SK-N-SH treated with all-trans-retinoic acid at 6 μM for 48 hours (cell line): ENCODE measurements around the gene ORAI3.

Source experiments
- ATAC-seq: fragments of 200-7000 bp; cut with Tn5 transposase; 3 replicates; pipeline ENCODE4 v1.9.1; 2020; ENCODE audit warnings: mild to moderate bottlenecking, moderate library complexity
- ARNTL ChIP-seq: fragments of 450-650 bp; formaldehyde crosslinking; IDR thresholded peaks from 2 replicates; pipeline ENCODE4 v1.5.0; 2020; ENCODE audit warnings: low read depth, mild to moderate bottlenecking, moderate library complexity, borderline replicate concordance
- BACH2 ChIP-seq: fragments of 250-450 bp; sonication (Bioruptor Pico); IDR thresholded peaks from 2 replicates; pipeline ENCODE4 v1.9.0; 2021; ENCODE audit warnings: mild to moderate bottlenecking, borderline replicate concordance
- CSDC2 ChIP-seq: fragments of 250-450 bp; sonication (Bioruptor Pico); IDR thresholded peaks from 2 replicates; pipeline ENCODE4 v1.5.0; 2020; ENCODE audit warnings: mild to moderate bottlenecking, moderate library complexity
- CSRNP3 ChIP-seq: fragments of 250-450 bp; sonication (Bioruptor Pico); IDR thresholded peaks from 2 replicates; pipeline ENCODE4 v1.5.1; 2021; ENCODE audit warnings: mild to moderate bottlenecking, moderate library complexity
- ESRRG ChIP-seq: fragments of 250-450 bp; sonication (Bioruptor Pico); IDR thresholded peaks from 2 replicates; pipeline ENCODE4 v1.6.1; 2021; ENCODE audit warnings: mild to moderate bottlenecking
- GLIS3 ChIP-seq: fragments of 250-450 bp; sonication (Bioruptor Pico); IDR thresholded peaks from 2 replicates; pipeline ENCODE4 v1.5.0; 2020; ENCODE audit warnings: mild to moderate bottlenecking, moderate library complexity
- ISL1 ChIP-seq: fragments of 250-450 bp; sonication (Bioruptor Pico); IDR thresholded peaks from 2 replicates; pipeline ENCODE4 v2.1.2; 2022; ENCODE audit warnings: mild to moderate bottlenecking, moderate library complexity
- OSR1 ChIP-seq: fragments of 250-450 bp; sonication (Bioruptor Pico); IDR thresholded peaks from 2 replicates; pipeline ENCODE4 v1.8.0; 2022; ENCODE audit warnings: moderate library complexity, mild to moderate bottlenecking, inconsistent platforms
- POU6F1 ChIP-seq: fragments of 250-450 bp; sonication (Bioruptor Pico); IDR thresholded peaks from 2 replicates; pipeline ENCODE4 v1.8.0; 2021; ENCODE audit warnings: low read depth, mild to moderate bottlenecking, moderate library complexity, borderline replicate concordance
- PPARA ChIP-seq: fragments of 250-450 bp; sonication (Bioruptor Pico); IDR thresholded peaks from 2 replicates; pipeline ENCODE4 v1.5.0; 2020; ENCODE audit warnings: mild to moderate bottlenecking, borderline replicate concordance
- RARB ChIP-seq: fragments of 250-450 bp; sonication (Bioruptor Pico); IDR thresholded peaks from 2 replicates; pipeline ENCODE4 v1.8.0; 2021; ENCODE audit warnings: mild to moderate bottlenecking, moderate library complexity
- SNAI2 ChIP-seq: fragments of 250-450 bp; sonication (Bioruptor Pico); IDR thresholded peaks from 2 replicates; pipeline ENCODE4 v1.5.0; 2020; ENCODE audit warnings: mild to moderate bottlenecking, moderate library complexity
- TCF4 ChIP-seq: fragments of 250-450 bp; sonication (Bioruptor Pico); IDR thresholded peaks from 2 replicates; pipeline ENCODE4 v1.8.0; 2021; ENCODE audit warnings: mild to moderate bottlenecking, moderate library complexity, borderline replicate concordance
- TOX ChIP-seq: fragments of 250-450 bp; sonication (Bioruptor Pico); IDR thresholded peaks from 2 replicates; pipeline ENCODE4 v1.8.0; 2021; ENCODE audit warnings: mild to moderate bottlenecking, moderate library complexity, borderline replicate concordance
- TSHZ2 ChIP-seq: fragments of 250-450 bp; sonication (Bioruptor Pico); IDR thresholded peaks from 2 replicates; pipeline ENCODE4 v1.5.0; 2020; ENCODE audit warnings: mild to moderate bottlenecking, moderate library complexity
- ZC3H10 ChIP-seq: fragments of 250-450 bp; sonication (Bioruptor Pico); IDR thresholded peaks from 2 replicates; pipeline ENCODE4 v1.5.1; 2021; ENCODE audit warnings: mild to moderate bottlenecking, moderate library complexity
- ZFP3 ChIP-seq: fragments of 250-450 bp; sonication (Bioruptor Pico); IDR thresholded peaks from 2 replicates; pipeline ENCODE4 v1.5.0; 2020; ENCODE audit warnings: mild to moderate bottlenecking, moderate library complexity
- ZFP30 ChIP-seq: fragments of 450-650 bp; formaldehyde crosslinking; IDR thresholded peaks from 2 replicates; pipeline ENCODE4 v1.5.0; 2022; ENCODE audit warnings: mild to moderate bottlenecking, moderate library complexity
- ZNF565 ChIP-seq: fragments of 450-650 bp; formaldehyde crosslinking; conservative IDR thresholded peaks from 2 replicates; pipeline ENCODE4 v1.5.0; 2020; ENCODE audit warnings: low read depth, mild to moderate bottlenecking, moderate library complexity
- ZNF70 ChIP-seq: fragments of 450-650 bp; formaldehyde crosslinking; IDR thresholded peaks from 2 replicates; pipeline ENCODE4 v1.5.0; 2020; ENCODE audit warnings: mild to moderate bottlenecking, moderate library complexity
- ZNF8 ChIP-seq: fragments of 450-650 bp; formaldehyde crosslinking; IDR thresholded peaks from 2 replicates; pipeline ENCODE4 v1.5.0; 2020; ENCODE audit warnings: mild to moderate bottlenecking, moderate library complexity
- TF ChIP-seq, protein P1 (sequence below): fragments of 250-450 bp; sonication (Bioruptor Pico); IDR thresholded peaks from 2 replicates; pipeline ENCODE4 v1.5.1; 2020; ENCODE audit warnings: low read depth, mild to moderate bottlenecking, moderate library complexity
- TF ChIP-seq, protein P2 (sequence below): fragments of 250-450 bp; sonication (Bioruptor Pico); IDR thresholded peaks from 2 replicates; pipeline ENCODE4 v1.8.0; 2020; ENCODE audit warnings: mild to moderate bottlenecking, moderate library complexity, borderline replicate concordance

The ORAI3 gene

DNA sequence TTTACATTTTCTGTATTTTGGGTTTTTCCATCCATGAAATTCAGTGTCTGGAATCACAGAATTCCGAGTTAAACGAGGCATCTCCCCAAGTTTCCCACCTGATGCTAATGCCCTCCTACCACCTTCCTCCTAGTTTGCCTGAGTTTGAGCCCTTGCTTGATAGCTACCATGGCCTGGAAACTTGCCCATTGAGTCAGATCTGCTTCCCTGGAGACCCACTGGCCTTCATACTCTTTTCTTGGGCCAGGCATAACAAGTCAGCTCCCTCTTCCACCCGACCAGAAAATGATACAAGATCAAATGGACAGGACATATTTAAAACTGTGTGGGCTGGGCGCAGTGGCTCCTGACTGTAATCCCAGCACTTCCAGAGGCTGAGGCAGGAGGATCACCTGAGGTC lies 18.9 kb downstream of the ORAI3 start:
- no peak for ATAC-seq
- TF ChIP-seq RARB (CRISPR knock-in tag) (no peak), PPARA (CRISPR knock-in tag) (no peak), ZC3H10 (no peak), CSDC2 (CRISPR knock-in tag) (no peak), SNAI2 (CRISPR knock-in tag) (no peak), CSRNP3 (CRISPR knock-in tag) (no peak), ESRRG (CRISPR knock-in tag) (no peak), TCF4 (CRISPR knock-in tag) (no peak), ZFP3 (CRISPR knock-in tag) (no peak), GLIS3 (no peak), ARNTL (CRISPR knock-in tag) (no peak), ISL1 (no peak), ZNF70 (CRISPR knock-in tag) (no peak), ZNF565 (CRISPR knock-in tag) (no peak), TOX (CRISPR knock-in tag) (no peak), TSHZ2 (CRISPR knock-in tag) (no peak)
- TF ChIP-seq, protein P1, sequence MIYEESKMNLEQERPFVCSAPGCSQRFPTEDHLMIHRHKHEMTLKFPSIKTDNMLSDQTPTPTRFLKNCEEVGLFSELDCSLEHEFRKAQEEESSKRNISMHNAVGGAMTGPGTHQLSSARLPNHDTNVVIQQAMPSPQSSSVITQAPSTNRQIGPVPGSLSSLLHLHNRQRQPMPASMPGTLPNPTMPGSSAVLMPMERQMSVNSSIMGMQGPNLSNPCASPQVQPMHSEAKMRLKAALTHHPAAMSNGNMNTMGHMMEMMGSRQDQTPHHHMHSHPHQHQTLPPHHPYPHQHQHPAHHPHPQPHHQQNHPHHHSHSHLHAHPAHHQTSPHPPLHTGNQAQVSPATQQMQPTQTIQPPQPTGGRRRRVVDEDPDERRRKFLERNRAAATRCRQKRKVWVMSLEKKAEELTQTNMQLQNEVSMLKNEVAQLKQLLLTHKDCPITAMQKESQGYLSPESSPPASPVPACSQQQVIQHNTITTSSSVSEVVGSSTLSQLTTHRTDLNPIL: no peak

- TF ChIP-seq PPARA (CRISPR knock-in tag) (no peak), CSRNP3 (CRISPR knock-in tag) (no peak), RARB (CRISPR knock-in tag) (no peak), ZNF70 (CRISPR knock-in tag) (no peak), GLIS3 (no peak), SNAI2 (CRISPR knock-in tag) (no peak), CSDC2 (CRISPR knock-in tag) (no peak), ZC3H10 (no peak), OSR1 (CRISPR knock-in tag) (no peak), TSHZ2 (CRISPR knock-in tag) (no peak), ARNTL (CRISPR knock-in tag) (no peak), BACH2 (CRISPR knock-in tag) (no peak), TOX (CRISPR knock-in tag) (no peak), ZFP30 (CRISPR knock-in tag) (no peak), POU6F1 (CRISPR knock-in tag) (no peak), ZNF8 (CRISPR knock-in tag) (no peak), ZNF565 (CRISPR knock-in tag) (no peak), ZFP3 (CRISPR knock-in tag) (no peak)
- TF ChIP-seq, protein P1: no peak
- TF ChIP-seq, protein P2, sequence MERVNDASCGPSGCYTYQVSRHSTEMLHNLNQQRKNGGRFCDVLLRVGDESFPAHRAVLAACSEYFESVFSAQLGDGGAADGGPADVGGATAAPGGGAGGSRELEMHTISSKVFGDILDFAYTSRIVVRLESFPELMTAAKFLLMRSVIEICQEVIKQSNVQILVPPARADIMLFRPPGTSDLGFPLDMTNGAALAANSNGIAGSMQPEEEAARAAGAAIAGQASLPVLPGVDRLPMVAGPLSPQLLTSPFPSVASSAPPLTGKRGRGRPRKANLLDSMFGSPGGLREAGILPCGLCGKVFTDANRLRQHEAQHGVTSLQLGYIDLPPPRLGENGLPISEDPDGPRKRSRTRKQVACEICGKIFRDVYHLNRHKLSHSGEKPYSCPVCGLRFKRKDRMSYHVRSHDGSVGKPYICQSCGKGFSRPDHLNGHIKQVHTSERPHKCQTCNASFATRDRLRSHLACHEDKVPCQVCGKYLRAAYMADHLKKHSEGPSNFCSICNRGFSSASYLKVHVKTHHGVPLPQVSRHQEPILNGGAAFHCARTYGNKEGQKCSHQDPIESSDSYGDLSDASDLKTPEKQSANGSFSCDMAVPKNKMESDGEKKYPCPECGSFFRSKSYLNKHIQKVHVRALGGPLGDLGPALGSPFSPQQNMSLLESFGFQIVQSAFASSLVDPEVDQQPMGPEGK (CRISPR knock-in tag): no peak
- no peak for ATAC-seq
These were observed 20.5 kb downstream of the ORAI3 start for GRCh38 chr16:30969246-30969842.
